GM12878 (cell line): ENCODE measurements around the gene RMDN3.

Experiments used
- NRF1 ChIP-seq: conservative IDR thresholded peaks from 2 replicates; pipeline ENCODE4 v1.6.1; 2011; ENCODE audit warnings: mild to moderate bottlenecking, low read depth, low read length, improper control_type of control experiment
- POLR2AphosphoS5 ChIP-seq: IDR thresholded peaks from 2 replicates; pipeline ENCODE4 v1.6.1; 2011; ENCODE audit warnings: mild to moderate bottlenecking, low read length, inconsistent platforms
- RAD21 ChIP-seq: IDR thresholded peaks from 2 replicates; pipeline ENCODE4 v1.6.1; 2011; ENCODE audit warnings: mild to moderate bottlenecking, low read depth, low read length, moderate library complexity; ENCODE audit not compliant: insufficient read depth
- SP1 ChIP-seq: IDR thresholded peaks from one replicate; pipeline ENCODE4 v1.6.1; 2011; ENCODE audit warnings: low read depth, low read length
- TAF1 ChIP-seq: IDR thresholded peaks from 2 replicates; pipeline ENCODE4 v1.6.1; 2011; ENCODE audit warnings: mild to moderate bottlenecking, low read depth, low read length, borderline replicate concordance
- TCF3 ChIP-seq: IDR thresholded peaks from 2 replicates; pipeline ENCODE4 v1.6.1; 2012; ENCODE audit warnings: low read depth, mild to moderate bottlenecking, low read length, borderline replicate concordance; ENCODE audit not compliant: insufficient read depth
- TF ChIP-seq, protein P1 (sequence below), 3 experiments: IDR thresholded peaks in 2 of 3; conservative IDR thresholded peaks in 1 of 3; 2 replicates each; pipeline ENCODE4 v1.5.1; 2011; ENCODE audit warnings: low read depth in 3 of 3, low read length in 3 of 3, mild to moderate bottlenecking in 3 of 3, control low read depth in 2 of 3, moderate library complexity in 2 of 3, inconsistent platforms in 1 of 3, mixed read lengths in 1 of 3; ENCODE audit not compliant: control insufficient read depth in 2 of 3, insufficient read depth in 1 of 3; ENCODE audit errors: extremely low read depth in 1 of 3
- TF ChIP-seq, protein P2 (sequence below): fragments of 450-650 bp; IDR thresholded peaks from 2 replicates; pipeline ENCODE4 v1.6.1; 2017; ENCODE audit warnings: mild to moderate bottlenecking, moderate library complexity

DNA sequence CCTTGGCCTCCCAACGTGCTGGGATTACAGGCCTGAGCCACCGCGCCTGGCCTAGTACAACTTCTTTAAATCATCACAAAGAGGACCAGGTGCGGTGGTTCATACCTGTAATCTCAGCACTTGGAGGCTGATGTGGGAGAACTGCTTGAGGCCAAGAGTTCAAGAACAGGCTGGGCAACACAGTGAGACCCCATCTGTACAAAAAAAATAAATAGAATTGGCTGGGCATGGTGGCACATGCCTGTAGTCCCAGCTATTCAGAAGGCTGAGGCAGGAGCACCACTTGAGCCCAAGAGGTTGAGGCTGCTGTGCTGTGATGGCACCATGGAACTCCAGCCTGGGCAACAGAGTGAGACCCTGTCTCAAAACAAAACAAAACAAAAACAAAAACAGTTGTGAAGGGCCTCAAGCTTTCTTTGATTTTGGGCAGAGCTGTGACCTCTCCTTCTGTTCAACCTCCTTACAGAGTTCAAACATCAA is 5.9 kb downstream of the RMDN3 start:
- TF ChIP-seq, protein P1, sequence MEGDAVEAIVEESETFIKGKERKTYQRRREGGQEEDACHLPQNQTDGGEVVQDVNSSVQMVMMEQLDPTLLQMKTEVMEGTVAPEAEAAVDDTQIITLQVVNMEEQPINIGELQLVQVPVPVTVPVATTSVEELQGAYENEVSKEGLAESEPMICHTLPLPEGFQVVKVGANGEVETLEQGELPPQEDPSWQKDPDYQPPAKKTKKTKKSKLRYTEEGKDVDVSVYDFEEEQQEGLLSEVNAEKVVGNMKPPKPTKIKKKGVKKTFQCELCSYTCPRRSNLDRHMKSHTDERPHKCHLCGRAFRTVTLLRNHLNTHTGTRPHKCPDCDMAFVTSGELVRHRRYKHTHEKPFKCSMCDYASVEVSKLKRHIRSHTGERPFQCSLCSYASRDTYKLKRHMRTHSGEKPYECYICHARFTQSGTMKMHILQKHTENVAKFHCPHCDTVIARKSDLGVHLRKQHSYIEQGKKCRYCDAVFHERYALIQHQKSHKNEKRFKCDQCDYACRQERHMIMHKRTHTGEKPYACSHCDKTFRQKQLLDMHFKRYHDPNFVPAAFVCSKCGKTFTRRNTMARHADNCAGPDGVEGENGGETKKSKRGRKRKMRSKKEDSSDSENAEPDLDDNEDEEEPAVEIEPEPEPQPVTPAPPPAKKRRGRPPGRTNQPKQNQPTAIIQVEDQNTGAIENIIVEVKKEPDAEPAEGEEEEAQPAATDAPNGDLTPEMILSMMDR (IDR thresholded peaks at IDR 0.05 in 2 of 3, conservative IDR thresholded peaks at IDR 0.05 in 1 of 3; ENCODE audit: control insufficient read depth in 2 of 3, extremely low read depth in 1 of 3, insufficient read depth in 1 of 3, low read depth in 3 of 3, low read length in 3 of 3) = no peak
- no peak for TF ChIP-seq TCF3
- TF ChIP-seq NRF1 = no peak
- TF ChIP-seq RAD21 = no peak
- TF ChIP-seq TAF1 = no peak
- TF ChIP-seq, protein P2, sequence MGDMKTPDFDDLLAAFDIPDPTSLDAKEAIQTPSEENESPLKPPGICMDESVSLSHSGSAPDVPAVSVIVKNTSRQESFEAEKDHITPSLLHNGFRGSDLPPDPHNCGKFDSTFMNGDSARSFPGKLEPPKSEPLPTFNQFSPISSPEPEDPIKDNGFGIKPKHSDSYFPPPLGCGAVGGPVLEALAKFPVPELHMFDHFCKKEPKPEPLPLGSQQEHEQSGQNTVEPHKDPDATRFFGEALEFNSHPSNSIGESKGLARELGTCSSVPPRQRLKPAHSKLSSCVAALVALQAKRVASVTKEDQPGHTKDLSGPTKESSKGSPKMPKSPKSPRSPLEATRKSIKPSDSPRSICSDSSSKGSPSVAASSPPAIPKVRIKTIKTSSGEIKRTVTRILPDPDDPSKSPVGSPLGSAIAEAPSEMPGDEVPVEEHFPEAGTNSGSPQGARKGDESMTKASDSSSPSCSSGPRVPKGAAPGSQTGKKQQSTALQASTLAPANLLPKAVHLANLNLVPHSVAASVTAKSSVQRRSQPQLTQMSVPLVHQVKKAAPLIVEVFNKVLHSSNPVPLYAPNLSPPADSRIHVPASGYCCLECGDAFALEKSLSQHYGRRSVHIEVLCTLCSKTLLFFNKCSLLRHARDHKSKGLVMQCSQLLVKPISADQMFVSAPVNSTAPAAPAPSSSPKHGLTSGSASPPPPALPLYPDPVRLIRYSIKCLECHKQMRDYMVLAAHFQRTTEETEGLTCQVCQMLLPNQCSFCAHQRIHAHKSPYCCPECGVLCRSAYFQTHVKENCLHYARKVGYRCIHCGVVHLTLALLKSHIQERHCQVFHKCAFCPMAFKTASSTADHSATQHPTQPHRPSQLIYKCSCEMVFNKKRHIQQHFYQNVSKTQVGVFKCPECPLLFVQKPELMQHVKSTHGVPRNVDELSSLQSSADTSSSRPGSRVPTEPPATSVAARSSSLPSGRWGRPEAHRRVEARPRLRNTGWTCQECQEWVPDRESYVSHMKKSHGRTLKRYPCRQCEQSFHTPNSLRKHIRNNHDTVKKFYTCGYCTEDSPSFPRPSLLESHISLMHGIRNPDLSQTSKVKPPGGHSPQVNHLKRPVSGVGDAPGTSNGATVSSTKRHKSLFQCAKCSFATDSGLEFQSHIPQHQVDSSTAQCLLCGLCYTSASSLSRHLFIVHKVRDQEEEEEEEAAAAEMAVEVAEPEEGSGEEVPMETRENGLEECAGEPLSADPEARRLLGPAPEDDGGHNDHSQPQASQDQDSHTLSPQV = no peak
- TF ChIP-seq POLR2AphosphoS5 = no peak
- no peak for TF ChIP-seq SP1
